CD4-positive, CD25-positive, alpha-beta regulatory T cell (primary cell): ENCODE results near the gene PRKCE. TPM values are rescaled to one million over a fixed set of nuclear protein-coding genes. Genes with fewer than 3 reads are reported as not detected.

ENCODE experiments used
- ATAC-seq, 2 donors: fragments of 150-1000 bp; cut with Tn5 transposase; one replicate each; pipeline ENCODE4 v1.10.0; 2021; ENCODE audit warnings: low read depth in 2 of 2, moderate number of reproducible peaks in 2 of 2, moderate library complexity in 1 of 2
- DNase-seq, 3 donors: peaks; one replicate each; pipeline versions ENCODE4 v3.0.0 to v3.0.0-alpha.2; 2012 to 2022; ENCODE audit warnings: mixed read lengths in 1 of 3
- H3K27ac ChIP-seq: one replicate; pipeline ENCODE4 v1.7.0; 2013; ENCODE audit warnings: mild to moderate bottlenecking, low read length; ENCODE audit not compliant: insufficient read depth, poor library complexity, severe bottlenecking
- H3K27me3 ChIP-seq: one replicate; pipeline ENCODE4 v1.7.0; 2013; ENCODE audit warnings: low read length; ENCODE audit not compliant: control insufficient read depth, insufficient read depth
- H3K36me3 ChIP-seq: one replicate; pipeline ENCODE4 v1.7.0; 2013; ENCODE audit warnings: mild to moderate bottlenecking, low read length, moderate library complexity; ENCODE audit not compliant: control insufficient read depth, insufficient read depth
- H3K4me1 ChIP-seq: 2 replicates; pipeline ENCODE4 v1.7.0; 2013; ENCODE audit warnings: mild to moderate bottlenecking, low read length; ENCODE audit not compliant: insufficient read depth, control insufficient read depth, poor library complexity, severe bottlenecking
- H3K4me3 ChIP-seq: one replicate; pipeline ENCODE4 v1.7.0; 2013; ENCODE audit warnings: low read depth, mild to moderate bottlenecking, low read length, moderate library complexity
- H3K9me3 ChIP-seq, 2 experiments: 1 replicate in 1 of 2; 2 replicates in 1 of 2; pipeline ENCODE4 v1.7.0; 2013; ENCODE audit warnings: low read length in 2 of 2, mild to moderate bottlenecking in 1 of 2, moderate library complexity in 1 of 2; ENCODE audit not compliant: control insufficient read depth in 2 of 2
- H3K27ac Mint-ChIP-seq, 3 donors: one replicate each; pipeline ENCODE4 v1.8.0; 2020 to 2022; ENCODE audit warnings: mild to moderate bottlenecking in 3 of 3, mixed read lengths in 3 of 3, moderate library complexity in 2 of 3
- H3K27me3 Mint-ChIP-seq: one replicate; pipeline ENCODE4 v1.8.0; 2022; ENCODE audit warnings: mild to moderate bottlenecking, mixed read lengths
- H3K36me3 Mint-ChIP-seq: one replicate; pipeline ENCODE4 v1.8.0; 2020; ENCODE audit warnings: mixed read lengths
- H3K4me1 Mint-ChIP-seq, 4 donors: one replicate each; pipeline ENCODE4 v1.8.0; 2020 to 2022; ENCODE audit warnings: mixed read lengths in 4 of 4, mild to moderate bottlenecking in 1 of 4
- H3K4me3 Mint-ChIP-seq, 4 donors: one replicate each; pipeline ENCODE4 v1.8.0; 2020 to 2022; ENCODE audit warnings: mild to moderate bottlenecking in 4 of 4, mixed read lengths in 4 of 4, moderate library complexity in 3 of 4
- H3K9me3 Mint-ChIP-seq, 7 donors: one replicate each; pipeline ENCODE4 v1.8.0; 2020 to 2022; ENCODE audit warnings: mixed read lengths in 7 of 7, mild to moderate bottlenecking in 3 of 7, moderate library complexity in 2 of 7
- polyA plus RNA-seq, 4 donors: library from polyadenylated mRNA; unstranded; fragments of 300-500 nt; fragmentation: Illumina TruSeq; gene quantifications; one replicate each; pipeline ENCODE4 v1.2.3, GENCODE V29; 2021
- total RNA-seq: library from RNA; stranded (reverse); gene quantifications from one replicate; pipeline ENCODE4 v1.2.3, GENCODE V29; 2022

The PRKCE gene
- total and polyA plus RNA-seq, 5 donors from 2014 or later = 0.78 to 16.5 (median 1.3) TPM

GRCh38 chr2:46181789-46182530 is 530.5 kb downstream of the PRKCE start:
- H3K36me3 ChIP-seq = no peaks in the 10 kb centered on the region
- Mint-ChIP-seq H3K27me3 (no peaks in the 10 kb centered on the region), H3K4me3 (no peak overlapping the region), H3K27ac (no peak overlapping the region), H3K9me3 (no peaks in the 10 kb centered on the region), H3K36me3 (peaks cover 18% of the 10 kb centered on the region), H3K4me1 (peaks cover 9 to 15% (median 11%) of the 10 kb centered on the region in 4 donors)
- H3K4me3 ChIP-seq = no peak overlapping the region
- H3K27me3 ChIP-seq = no peaks in the 10 kb centered on the region
- H3K9me3 ChIP-seq = no peaks in the 10 kb centered on the region
- H3K27ac ChIP-seq = no peak overlapping the region
- peaks cover 2% of the 10 kb centered on the region for H3K4me1 ChIP-seq
- no peak for ATAC-seq
- DNase-seq = no peak

GRCh38 chr2:46183426-46183825 is 532.0 kb downstream of the PRKCE start:
- Histone ChIP-seq H3K27ac (no peak overlapping the region), H3K4me1 (peaks cover 8% of the 10 kb centered on the region), H3K9me3 (no peaks in the 10 kb centered on the region), H3K27me3 (no peaks in the 10 kb centered on the region), H3K36me3 (no peaks in the 10 kb centered on the region), H3K4me3 (no peak overlapping the region)
- H3K9me3 Mint-ChIP-seq = no peaks in the 10 kb centered on the region
- H3K27me3 Mint-ChIP-seq = no peaks in the 10 kb centered on the region
- DNase-seq (no peak), ATAC-seq (no peak)
- no peak overlapping the region for H3K27ac Mint-ChIP-seq
- peaks cover 18% of the 10 kb centered on the region for H3K36me3 Mint-ChIP-seq
- peaks cover 8 to 25% (median 15%) of the 10 kb centered on the region in 4 donors for H3K4me1 Mint-ChIP-seq
- H3K4me3 Mint-ChIP-seq = no peak overlapping the region

GRCh38 chr2:46184794-46185583 is 533.5 kb downstream of the PRKCE start:
- H3K36me3 ChIP-seq = no peaks in the 10 kb centered on the region
- H3K4me3 Mint-ChIP-seq = no peak overlapping the region

GRCh38 chr2:46187112-46187618 is 535.7 kb downstream of the PRKCE start:
- peaks cover 8% of the 10 kb centered on the region for H3K4me1 ChIP-seq
- Mint-ChIP-seq H3K27ac (peak overlapping the region; percentile 78 to 89 (median 85)), H3K4me3 (peak overlapping the region in 2 of 4 donors; percentile 66 to 74), H3K36me3 (peaks cover 12% of the 10 kb centered on the region), H3K4me1 (peaks cover 5 to 12% (median 7%) of the 10 kb centered on the region in 4 donors), H3K9me3 (no peaks in the 10 kb centered on the region), H3K27me3 (no peaks in the 10 kb centered on the region)
- no peaks in the 10 kb centered on the region for H3K27me3 ChIP-seq
- peak in 1 of 2 donors; percentile 25 for ATAC-seq
- no peak overlapping the region for H3K27ac ChIP-seq
- peak in 2 of 3 donors; percentile 14 to 86 for DNase-seq
- H3K9me3 ChIP-seq = no peaks in the 10 kb centered on the region
- H3K4me3 ChIP-seq = peak overlapping the region; percentile 58
- no peaks in the 10 kb centered on the region for H3K36me3 ChIP-seq

More at GRCh38 chr2:46184794-46185583, 533.5 kb downstream of the PRKCE start:
- H3K4me1 Mint-ChIP-seq = peaks cover 5 to 12% (median 7%) of the 10 kb centered on the region in 4 donors
- H3K27ac Mint-ChIP-seq = no peak overlapping the region
- Histone ChIP-seq H3K4me1 (peaks cover 8% of the 10 kb centered on the region), H3K27ac (no peak overlapping the region), H3K9me3 (no peaks in the 10 kb centered on the region), H3K27me3 (no peaks in the 10 kb centered on the region), H3K4me3 (no peak overlapping the region)
- ATAC-seq = no peak
- H3K36me3 Mint-ChIP-seq = peaks cover 16% of the 10 kb centered on the region
- no peaks in the 10 kb centered on the region for H3K9me3 Mint-ChIP-seq
- no peaks in the 10 kb centered on the region for H3K27me3 Mint-ChIP-seq
- DNase-seq = no peak

DNA sequence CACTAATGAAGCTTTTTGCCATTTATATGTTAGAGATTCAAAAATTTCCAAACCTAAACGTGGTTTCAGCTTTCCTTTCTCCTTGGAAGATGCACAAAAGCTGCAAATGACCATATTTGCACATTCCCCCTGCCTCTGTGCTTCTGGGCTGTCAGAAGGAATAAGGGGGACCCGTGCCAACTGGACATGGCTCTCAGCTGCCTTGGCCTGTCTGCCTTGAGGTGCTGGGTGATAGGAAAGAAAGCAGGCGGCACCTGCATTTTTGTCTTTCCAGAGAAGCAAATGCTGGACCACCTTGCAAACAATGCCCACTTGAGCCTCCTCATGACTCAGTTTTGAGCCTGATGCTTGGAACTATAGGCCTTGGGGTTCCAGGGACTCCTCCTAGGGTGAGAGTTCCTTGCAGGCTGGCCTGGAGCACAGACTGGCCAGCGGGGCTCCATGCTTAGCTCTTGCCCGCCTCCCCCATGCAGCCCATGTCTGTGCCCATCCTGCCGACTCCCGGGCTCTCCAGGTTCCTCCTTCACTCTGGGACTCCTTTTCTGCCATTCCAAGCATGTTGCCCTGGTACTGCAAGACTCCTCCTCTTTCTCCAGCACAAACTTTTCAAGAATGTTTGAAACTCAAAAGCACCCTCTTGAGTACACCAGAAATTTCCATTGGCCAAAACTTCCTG is 536.7 kb downstream of the PRKCE start:
- Mint-ChIP-seq H3K4me3 (peak overlapping the region in 1 of 4 donors; percentile 74), H3K36me3 (peaks cover 7% of the 10 kb centered on the region), H3K27me3 (no peaks in the 10 kb centered on the region), H3K4me1 (peaks cover 5 to 12% (median 7%) of the 10 kb centered on the region in 4 donors), H3K9me3 (no peaks in the 10 kb centered on the region), H3K27ac (no peak overlapping the region)
- peaks cover 8% of the 10 kb centered on the region for H3K4me1 ChIP-seq
- H3K27ac ChIP-seq = no peak overlapping the region
- ATAC-seq (no peak), DNase-seq (no peak)
- H3K36me3 ChIP-seq = no peaks in the 10 kb centered on the region
- H3K9me3 ChIP-seq = no peaks in the 10 kb centered on the region
- no peaks in the 10 kb centered on the region for H3K27me3 ChIP-seq
- H3K4me3 ChIP-seq = no peak overlapping the region

GRCh38 chr2:46193356-46193755 is 541.9 kb downstream of the PRKCE start:
- Mint-ChIP-seq H3K27me3 (no peaks in the 10 kb centered on the region), H3K4me1 (peaks cover 0 to 13% (median 3%) of the 10 kb centered on the region in 4 donors), H3K27ac (peak overlapping the region in 1 of 3 donors; percentile 2), H3K36me3 (no peaks in the 10 kb centered on the region), H3K4me3 (no peak overlapping the region), H3K9me3 (no peaks in the 10 kb centered on the region)
- Histone ChIP-seq H3K36me3 (no peaks in the 10 kb centered on the region), H3K9me3 (no peaks in the 10 kb centered on the region), H3K27me3 (no peaks in the 10 kb centered on the region), H3K4me1 (no peaks in the 10 kb centered on the region), H3K27ac (no peak overlapping the region), H3K4me3 (no peak overlapping the region)
- no peak for ATAC-seq
- DNase-seq = no peak

GRCh38 chr2:46193855-46194254 is 542.4 kb downstream of the PRKCE start:
- Histone ChIP-seq H3K9me3 (no peaks in the 10 kb centered on the region), H3K4me1 (no peaks in the 10 kb centered on the region), H3K27ac (no peak overlapping the region), H3K36me3 (no peaks in the 10 kb centered on the region), H3K27me3 (no peaks in the 10 kb centered on the region), H3K4me3 (no peak overlapping the region)
- Mint-ChIP-seq H3K4me3 (no peak overlapping the region), H3K4me1 (peaks cover 0 to 13% (median 3%) of the 10 kb centered on the region in 4 donors), H3K27ac (peak overlapping the region in 1 of 3 donors; percentile 2), H3K36me3 (no peaks in the 10 kb centered on the region), H3K27me3 (no peaks in the 10 kb centered on the region), H3K9me3 (no peaks in the 10 kb centered on the region)
- ATAC-seq (no peak), DNase-seq (no peak)
